MM.1S (cell line): ENCODE data around the gene PES1.

Experiments used
- EZH2 ChIP-seq: fragments of 300-600 bp; sonication (generic); optimal IDR thresholded peaks from 2 replicates; pipeline ENCODE3; 2017; ENCODE audit warnings: low read depth, mild to moderate bottlenecking, antibody characterized with exemption, low read length, mixed read lengths
- EZH2phosphoT487 ChIP-seq: fragments of 300-600 bp; sonication (generic); IDR thresholded peaks from 2 replicates; pipeline ENCODE4 v1.6.1; 2018; ENCODE audit warnings: antibody characterized with exemption, low read length
- TF ChIP-seq, protein P1 (sequence below): fragments of 300-600 bp; sonication (generic); IDR thresholded peaks from 2 replicates; pipeline ENCODE4 v1.5.1; 2016; ENCODE audit warnings: antibody characterized with exemption, low read length, mixed read lengths

GRCh38 chr22:30634471-30635233 lies 42.9 kb upstream of the PES1 start:
- TF ChIP-seq, protein P1, sequence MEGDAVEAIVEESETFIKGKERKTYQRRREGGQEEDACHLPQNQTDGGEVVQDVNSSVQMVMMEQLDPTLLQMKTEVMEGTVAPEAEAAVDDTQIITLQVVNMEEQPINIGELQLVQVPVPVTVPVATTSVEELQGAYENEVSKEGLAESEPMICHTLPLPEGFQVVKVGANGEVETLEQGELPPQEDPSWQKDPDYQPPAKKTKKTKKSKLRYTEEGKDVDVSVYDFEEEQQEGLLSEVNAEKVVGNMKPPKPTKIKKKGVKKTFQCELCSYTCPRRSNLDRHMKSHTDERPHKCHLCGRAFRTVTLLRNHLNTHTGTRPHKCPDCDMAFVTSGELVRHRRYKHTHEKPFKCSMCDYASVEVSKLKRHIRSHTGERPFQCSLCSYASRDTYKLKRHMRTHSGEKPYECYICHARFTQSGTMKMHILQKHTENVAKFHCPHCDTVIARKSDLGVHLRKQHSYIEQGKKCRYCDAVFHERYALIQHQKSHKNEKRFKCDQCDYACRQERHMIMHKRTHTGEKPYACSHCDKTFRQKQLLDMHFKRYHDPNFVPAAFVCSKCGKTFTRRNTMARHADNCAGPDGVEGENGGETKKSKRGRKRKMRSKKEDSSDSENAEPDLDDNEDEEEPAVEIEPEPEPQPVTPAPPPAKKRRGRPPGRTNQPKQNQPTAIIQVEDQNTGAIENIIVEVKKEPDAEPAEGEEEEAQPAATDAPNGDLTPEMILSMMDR: peak; percentile 93
- TF ChIP-seq EZH2 (no peak), EZH2phosphoT487 (no peak)
